IPS-20b (cell line): ENCODE measurements around the gene PEX14.

Experiments used
- H3K27ac ChIP-seq: one replicate; pipeline ENCODE4 v1.5.1; 2013; ENCODE audit warnings: low read length
- H3K27me3 ChIP-seq: 2 replicates; pipeline ENCODE4 v1.6.1; 2013; ENCODE audit warnings: mild to moderate bottlenecking, low read length, inconsistent platforms; ENCODE audit not compliant: insufficient read depth
- H3K36me3 ChIP-seq: 2 replicates; pipeline ENCODE4 v1.6.1; 2013; ENCODE audit warnings: low read depth, mild to moderate bottlenecking, inconsistent platforms, low read length, moderate library complexity; ENCODE audit not compliant: insufficient read depth
- H3K4me1 ChIP-seq: 2 replicates; pipeline ENCODE4 v1.6.1; 2013; ENCODE audit warnings: mild to moderate bottlenecking, control low read depth, inconsistent platforms, low read length, moderate library complexity; ENCODE audit not compliant: insufficient read depth
- H3K4me3 ChIP-seq: 2 replicates; pipeline ENCODE4 v1.5.1; 2013; ENCODE audit warnings: mild to moderate bottlenecking, low read length, inconsistent platforms
- H3K9ac ChIP-seq: 2 replicates; pipeline ENCODE4 v1.6.1; 2013; ENCODE audit warnings: low read depth, mild to moderate bottlenecking, inconsistent platforms, low read length, moderate library complexity
- H3K9me3 ChIP-seq: 2 replicates; pipeline ENCODE4 v1.6.1; 2013; ENCODE audit warnings: mild to moderate bottlenecking, low read depth, low read length, inconsistent platforms; ENCODE audit not compliant: insufficient read depth

Gene PEX14

GRCh38 chr1:10635992-10636391 lies 161.2 kb downstream of the PEX14 start:
- no peak overlapping the region for H3K4me3 ChIP-seq
- H3K4me1 ChIP-seq = peaks cover 17% of the 10 kb centered on the region
- no peak overlapping the region for H3K27ac ChIP-seq
- no peaks in the 10 kb centered on the region for H3K27me3 ChIP-seq
- no peaks in the 10 kb centered on the region for H3K9me3 ChIP-seq
- no peak overlapping the region for H3K9ac ChIP-seq
- no peaks in the 10 kb centered on the region for H3K36me3 ChIP-seq

DNA sequence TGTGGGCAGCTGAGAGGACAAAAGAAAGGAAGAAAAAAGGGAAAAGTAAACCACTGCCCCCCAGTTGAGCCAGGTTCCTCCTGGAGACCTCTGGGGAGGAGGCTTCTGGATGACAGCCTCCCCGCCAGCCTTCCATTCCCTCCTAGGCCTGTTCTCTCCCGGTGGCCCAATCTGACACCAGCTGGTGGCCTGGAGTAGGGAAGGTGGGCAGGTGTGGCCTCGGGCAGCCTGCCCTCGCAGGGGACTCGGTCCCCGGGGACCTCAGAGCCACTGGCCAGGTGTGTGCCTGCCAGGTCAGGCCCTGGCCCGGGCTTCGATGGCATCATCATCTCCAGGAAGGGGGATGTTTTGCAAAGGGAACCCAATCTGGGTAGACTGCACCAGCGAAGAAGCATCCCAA lies 162.7 kb downstream of the PEX14 start:
- Histone ChIP-seq H3K4me3 (no peak overlapping the region), H3K27ac (no peak overlapping the region), H3K9ac (no peak overlapping the region), H3K36me3 (no peaks in the 10 kb centered on the region), H3K27me3 (no peaks in the 10 kb centered on the region), H3K4me1 (peaks cover 8% of the 10 kb centered on the region), H3K9me3 (no peaks in the 10 kb centered on the region)

GRCh38 chr1:10637834-10638558 lies 163.2 kb downstream of the PEX14 start:
- Histone ChIP-seq H3K4me1 (peaks cover 2% of the 10 kb centered on the region; the same call in 1 of the 2 replicates), H3K4me3 (no peak overlapping the region), H3K9ac (no peak overlapping the region), H3K9me3 (no peaks in the 10 kb centered on the region), H3K27ac (no peak overlapping the region), H3K27me3 (no peaks in the 10 kb centered on the region), H3K36me3 (no peaks in the 10 kb centered on the region)

DNA sequence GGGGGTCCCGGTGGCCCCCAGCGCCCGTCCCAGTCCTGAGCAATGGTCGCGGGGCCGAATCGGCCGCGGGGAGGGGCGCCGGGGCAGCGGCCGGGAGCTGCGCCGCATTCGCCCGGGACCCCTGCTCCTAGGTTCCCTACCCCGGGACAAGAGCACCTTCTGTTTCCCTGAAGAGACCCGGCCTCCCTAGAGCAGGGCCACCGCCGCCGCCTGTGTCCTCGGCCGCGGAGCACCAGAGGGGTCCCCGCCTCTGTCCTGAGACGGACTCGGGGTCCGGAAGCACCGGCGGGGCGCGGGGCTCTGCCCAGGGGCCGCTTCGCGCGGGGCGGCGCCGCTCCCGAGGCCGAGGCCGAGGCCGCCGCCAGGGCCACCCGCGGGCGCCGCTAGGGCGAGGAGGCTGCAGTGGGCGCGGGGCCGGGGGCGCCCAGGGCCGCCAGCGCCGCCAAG lies 163.8 kb downstream of the PEX14 start:
- Histone ChIP-seq H3K4me3 (no peak overlapping the region), H3K9ac (no peak overlapping the region), H3K27ac (no peak overlapping the region)

DNA sequence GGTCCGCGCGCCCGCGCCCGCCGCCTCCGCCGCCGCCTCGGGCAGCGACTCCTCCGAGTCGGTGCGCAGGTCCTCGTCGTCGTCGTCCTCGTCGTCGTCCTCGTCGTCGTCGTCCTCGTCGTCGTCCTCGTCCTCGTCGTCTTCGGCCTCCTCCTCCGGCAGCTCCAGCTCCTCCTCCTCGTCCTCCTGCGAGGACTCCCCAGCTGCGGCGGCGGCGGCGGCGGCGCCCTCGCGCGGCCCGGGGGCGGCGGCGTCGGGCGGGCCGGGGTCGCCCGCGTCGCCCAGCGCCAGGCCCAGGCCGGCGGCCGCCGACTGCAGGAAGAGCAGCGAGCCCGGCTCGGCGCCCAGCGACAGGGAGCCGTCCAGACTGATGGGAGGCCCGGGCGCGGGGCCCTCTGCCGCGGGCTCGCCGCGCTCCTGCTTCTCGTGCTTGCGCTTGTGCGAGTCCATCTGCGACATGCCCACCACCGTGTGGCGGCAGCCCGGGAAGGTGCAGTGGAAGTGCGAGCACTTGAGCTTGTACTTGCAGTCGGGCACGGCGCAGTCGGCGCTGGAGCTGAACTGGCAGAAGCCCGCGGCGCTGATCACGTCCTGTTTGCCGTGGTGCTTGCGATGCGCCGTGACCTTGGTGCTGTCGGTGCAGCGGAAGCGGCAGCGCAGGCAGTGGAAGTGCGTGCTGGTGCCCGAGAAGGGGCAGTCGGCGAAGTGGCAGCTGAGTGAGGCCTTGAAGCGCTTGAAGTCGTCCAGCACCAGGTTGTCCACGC lies 164.4 kb downstream of the PEX14 start:
- no peak overlapping the region for H3K9ac ChIP-seq
- no peaks in the 10 kb centered on the region for H3K4me1 ChIP-seq
- no peaks in the 10 kb centered on the region for H3K27me3 ChIP-seq
- H3K9me3 ChIP-seq = no peaks in the 10 kb centered on the region
- H3K36me3 ChIP-seq = no peaks in the 10 kb centered on the region
- no peak overlapping the region for H3K4me3 ChIP-seq
- no peak overlapping the region for H3K27ac ChIP-seq

More for the DNA sequence above, 163.8 kb downstream of the PEX14 start:
- no peaks in the 10 kb centered on the region for H3K9me3 ChIP-seq
- no peaks in the 10 kb centered on the region for H3K4me1 ChIP-seq
- no peaks in the 10 kb centered on the region for H3K36me3 ChIP-seq
- no peaks in the 10 kb centered on the region for H3K27me3 ChIP-seq

DNA sequence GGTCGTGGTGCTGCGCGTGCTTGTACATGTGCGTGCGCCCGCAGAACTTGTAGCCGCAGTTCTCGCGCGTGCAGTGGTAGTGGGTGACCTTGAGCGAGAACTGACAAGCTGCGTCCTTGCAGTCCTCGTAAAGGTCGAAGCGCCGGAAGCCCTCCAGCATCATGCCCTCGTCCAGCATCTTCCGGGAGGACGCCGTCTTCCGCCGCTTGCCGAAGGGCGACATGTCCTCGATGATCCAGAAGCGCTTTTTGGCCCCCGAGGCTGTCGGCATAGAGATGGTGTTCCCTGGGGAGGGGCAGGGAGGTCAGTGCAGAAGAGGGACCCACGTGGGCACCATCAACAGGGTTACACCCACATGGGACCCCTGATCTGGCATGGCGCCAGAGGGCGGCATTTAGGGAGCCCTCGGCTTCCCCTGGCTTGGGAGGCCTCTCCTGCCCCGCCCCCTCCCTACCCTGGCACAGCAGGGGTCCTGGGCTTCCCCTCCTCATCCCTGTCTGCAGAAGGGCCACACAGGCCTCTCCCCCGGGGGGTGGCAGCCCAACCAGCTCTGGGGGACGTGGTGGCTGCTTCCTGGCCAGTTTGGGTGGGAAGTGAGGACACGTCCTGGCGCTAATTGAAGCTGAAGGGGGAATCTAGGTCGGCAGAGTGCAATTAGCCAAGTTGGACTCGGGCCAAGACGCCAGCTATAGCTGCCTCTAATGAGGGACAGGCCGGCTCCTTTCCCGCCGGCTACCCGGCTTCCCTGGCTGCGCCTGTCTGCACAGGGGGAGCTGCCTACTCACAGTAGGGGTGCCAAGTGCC lies 165.2 kb downstream of the PEX14 start:
- no peak overlapping the region for H3K4me3 ChIP-seq
- no peak overlapping the region for H3K9ac ChIP-seq
- no peaks in the 10 kb centered on the region for H3K36me3 ChIP-seq
- H3K9me3 ChIP-seq = no peaks in the 10 kb centered on the region
- no peaks in the 10 kb centered on the region for H3K4me1 ChIP-seq
- no peak overlapping the region for H3K27ac ChIP-seq
- H3K27me3 ChIP-seq = no peaks in the 10 kb centered on the region

- Histone ChIP-seq H3K36me3 (no peaks in the 10 kb centered on the region), H3K9ac (no peak overlapping the region), H3K27me3 (no peaks in the 10 kb centered on the region), H3K27ac (no peak overlapping the region), H3K4me3 (no peak overlapping the region), H3K9me3 (no peaks in the 10 kb centered on the region), H3K4me1 (no peaks in the 10 kb centered on the region)
These were observed 166.2 kb downstream of the PEX14 start for GRCh38 chr1:10640843-10641553.

- no peak overlapping the region for H3K27ac ChIP-seq
- H3K4me1 ChIP-seq = no peaks in the 10 kb centered on the region
- H3K27me3 ChIP-seq = no peaks in the 10 kb centered on the region
- no peaks in the 10 kb centered on the region for H3K36me3 ChIP-seq
- no peak overlapping the region for H3K9ac ChIP-seq
- H3K9me3 ChIP-seq = no peaks in the 10 kb centered on the region
- no peak overlapping the region for H3K4me3 ChIP-seq
These were observed 167.2 kb downstream of the PEX14 start for GRCh38 chr1:10641976-10642375.

GRCh38 chr1:10642403-10643080 lies 167.8 kb downstream of the PEX14 start:
- H3K27ac ChIP-seq = no peak overlapping the region

DNA sequence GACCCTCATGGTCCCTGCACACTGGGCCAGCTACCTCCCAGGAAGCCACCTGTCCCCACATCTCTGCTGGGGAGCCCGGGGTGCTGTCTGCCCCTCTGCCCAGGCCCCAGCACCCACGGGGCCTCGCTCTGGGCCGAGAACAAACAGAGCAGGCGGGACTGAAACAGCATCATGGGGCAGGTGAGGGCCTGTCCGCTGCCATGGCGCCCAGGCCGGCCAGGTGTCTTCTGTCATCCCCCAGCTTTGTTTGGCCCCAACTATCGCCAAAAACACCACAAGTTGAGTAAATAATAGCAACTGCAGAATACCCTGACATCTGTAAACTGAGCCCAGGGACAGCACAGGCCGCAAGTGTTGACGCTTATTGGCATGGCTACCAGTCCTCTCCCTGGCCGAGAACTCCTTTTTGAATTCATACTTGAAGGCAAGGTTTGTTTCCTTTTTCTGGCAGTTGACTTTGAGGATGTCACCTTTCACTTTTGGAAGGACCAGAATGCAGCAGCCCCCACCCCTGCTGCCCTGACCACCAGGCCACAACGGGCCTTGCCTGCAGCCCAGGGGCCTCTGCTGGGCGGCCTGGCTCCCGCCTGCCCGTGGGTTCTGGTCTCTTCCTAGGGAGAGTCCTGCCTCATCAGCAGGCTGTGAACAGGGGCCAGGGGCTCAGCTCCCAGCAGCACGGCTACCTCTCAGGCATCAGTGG lies 169.0 kb downstream of the PEX14 start:
- no peaks in the 10 kb centered on the region for H3K36me3 ChIP-seq
- H3K9me3 ChIP-seq = no peaks in the 10 kb centered on the region
- H3K4me3 ChIP-seq = no peak overlapping the region
- no peaks in the 10 kb centered on the region for H3K4me1 ChIP-seq
- no peak overlapping the region for H3K27ac ChIP-seq
- peaks cover 6% of the 10 kb centered on the region for H3K27me3 ChIP-seq
- no peak overlapping the region for H3K9ac ChIP-seq

More at GRCh38 chr1:10642403-10643080, 167.8 kb downstream of the PEX14 start:
- no peak overlapping the region for H3K9ac ChIP-seq
- H3K4me1 ChIP-seq = no peaks in the 10 kb centered on the region
- no peak overlapping the region for H3K4me3 ChIP-seq
- H3K9me3 ChIP-seq = no peaks in the 10 kb centered on the region
- H3K27me3 ChIP-seq = no peaks in the 10 kb centered on the region
- no peaks in the 10 kb centered on the region for H3K36me3 ChIP-seq
